H9 (cell line): ENCODE measurements around the gene NUP188. TPM values are rescaled to one million over a fixed set of nuclear protein-coding genes. Genes with fewer than 3 reads are reported as not detected.

ENCODE experiments used
- DNase-seq: peaks from one replicate; pipeline ENCODE4 v3.0.0-alpha.2; 2017
- H2AFZ ChIP-seq: one replicate; pipeline ENCODE4 v1.6.1; 2013; ENCODE audit warnings: mild to moderate bottlenecking, low read length, control low read depth, moderate library complexity
- H2AK5ac ChIP-seq: 2 replicates; pipeline ENCODE4 v1.6.1; 2013; ENCODE audit warnings: low read length, control low read depth, mixed read lengths; ENCODE audit not compliant: insufficient read length
- H2BK120ac ChIP-seq: one replicate; pipeline ENCODE4 v1.6.1; 2013; ENCODE audit warnings: low read depth, mild to moderate bottlenecking, low read length, control low read depth, inconsistent platforms; ENCODE audit not compliant: poor library complexity, severe bottlenecking
- H2BK12ac ChIP-seq: 2 replicates; pipeline ENCODE4 v1.6.1; 2013; ENCODE audit warnings: low read length, control low read depth, mixed read lengths, low read depth; ENCODE audit not compliant: insufficient read length
- H2BK15ac ChIP-seq: 2 replicates; pipeline ENCODE4 v1.6.1; 2013; ENCODE audit warnings: low read depth, low read length, control low read depth
- H2BK20ac ChIP-seq: one replicate; pipeline ENCODE4 v1.6.1; 2013; ENCODE audit warnings: low read depth, mild to moderate bottlenecking, low read length, control low read depth, inconsistent platforms; ENCODE audit not compliant: poor library complexity, severe bottlenecking
- H2BK5ac ChIP-seq: 2 replicates; pipeline ENCODE4 v1.6.1; 2013; ENCODE audit warnings: low read length, control low read depth, mixed read lengths; ENCODE audit not compliant: insufficient read length
- H3K14ac ChIP-seq: 2 replicates; pipeline ENCODE4 v1.6.1; 2013; ENCODE audit warnings: low read length, control low read depth; ENCODE audit not compliant: insufficient read depth
- H3K18ac ChIP-seq: 2 replicates; pipeline ENCODE4 v1.6.1; 2013; ENCODE audit warnings: low read depth, mild to moderate bottlenecking, mixed read lengths, low read length, control low read depth; ENCODE audit not compliant: insufficient read length
- H3K23ac ChIP-seq: 2 replicates; pipeline ENCODE4 v1.6.1; 2013; ENCODE audit warnings: low read length, control low read depth, mixed read lengths, low read depth; ENCODE audit not compliant: insufficient read length
- H3K23me2 ChIP-seq: 2 replicates; pipeline ENCODE4 v1.6.1; 2013; ENCODE audit warnings: low read depth, mild to moderate bottlenecking, mixed read lengths, low read length, control low read depth; ENCODE audit not compliant: insufficient read length, poor library complexity, severe bottlenecking
- H3K27ac ChIP-seq: 2 replicates; pipeline ENCODE4 v1.5.1; 2013; ENCODE audit warnings: low read length, control low read depth, mixed read lengths, low read depth; ENCODE audit not compliant: insufficient read length
- H3K27me3 ChIP-seq: 2 replicates; pipeline ENCODE4 v1.6.1; 2013; ENCODE audit warnings: low read length, control low read depth, inconsistent platforms; ENCODE audit not compliant: insufficient read depth
- H3K4ac ChIP-seq: 2 replicates; pipeline ENCODE4 v1.6.1; 2013; ENCODE audit warnings: low read depth, mild to moderate bottlenecking, control low read depth, inconsistent platforms, low read length, moderate library complexity
- H3K4me1 ChIP-seq: 2 replicates; pipeline ENCODE4 v1.6.1; 2013; ENCODE audit warnings: low read length, control low read depth, inconsistent platforms; ENCODE audit not compliant: insufficient read depth
- H3K4me2 ChIP-seq: 2 replicates; pipeline ENCODE4 v1.6.1; 2013; ENCODE audit warnings: low read length, control low read depth, mixed read lengths; ENCODE audit not compliant: insufficient read length, insufficient read depth
- H3K56ac ChIP-seq: 2 replicates; pipeline ENCODE4 v1.6.1; 2013; ENCODE audit warnings: low read depth, mild to moderate bottlenecking, mixed read lengths, low read length, control low read depth; ENCODE audit not compliant: insufficient read length
- H3K79me1 ChIP-seq: 2 replicates; pipeline ENCODE4 v1.6.1; 2013; ENCODE audit warnings: low read depth, mild to moderate bottlenecking, moderate library complexity, low read length, control low read depth, inconsistent platforms; ENCODE audit not compliant: insufficient read depth, poor library complexity, severe bottlenecking
- H3K79me2 ChIP-seq: 2 replicates; pipeline ENCODE4 v1.6.1; 2013; ENCODE audit warnings: low read length, control low read depth, inconsistent platforms; ENCODE audit not compliant: insufficient read depth
- H3K9ac ChIP-seq: 2 replicates; pipeline ENCODE4 v1.6.1; 2013; ENCODE audit warnings: low read length, control low read depth, mixed read lengths; ENCODE audit not compliant: insufficient read length; ENCODE audit errors: extremely low read depth
- H3K9me3 ChIP-seq: one replicate; pipeline ENCODE4 v1.6.1; 2013; ENCODE audit warnings: low read depth, low read length, inconsistent platforms; ENCODE audit not compliant: control insufficient read depth
- H3T11ph ChIP-seq: one replicate; pipeline ENCODE4 v1.6.1; 2013; ENCODE audit warnings: mild to moderate bottlenecking, low read length, control low read depth, inconsistent platforms
- H4K20me1 ChIP-seq: one replicate; pipeline ENCODE4 v1.6.1; 2013; ENCODE audit not compliant: control insufficient read depth, insufficient read length, insufficient read depth
- H4K5ac ChIP-seq: 2 replicates; pipeline ENCODE4 v1.6.1; 2013; ENCODE audit warnings: low read depth, mild to moderate bottlenecking, mixed read lengths, low read length, control low read depth; ENCODE audit not compliant: insufficient read length
- H4K8ac ChIP-seq: replicated peaks from 2 replicates; pipeline ENCODE4 v1.6.1; 2013; ENCODE audit warnings: low read length, control low read depth, mixed read lengths, low read depth; ENCODE audit not compliant: insufficient read length
- H4K91ac ChIP-seq: 2 replicates; pipeline ENCODE4 v1.6.1; 2013; ENCODE audit warnings: low read depth, mild to moderate bottlenecking, moderate library complexity, mixed read lengths, low read length, control low read depth; ENCODE audit not compliant: insufficient read length
- H3K27ac Mint-ChIP-seq, 3 experiments: 2 replicates in 2 of 3; 3 replicates in 1 of 3; pipeline ENCODE4 v1.8.0; 2020 to 2021; ENCODE audit warnings: mixed read lengths in 3 of 3, mild to moderate bottlenecking in 1 of 3, moderate library complexity in 1 of 3
- H3K27me3 Mint-ChIP-seq: 2 replicates; pipeline ENCODE4 v1.8.0; 2021; ENCODE audit warnings: low read depth, mild to moderate bottlenecking, moderate library complexity, mixed read lengths
- H3K36me3 Mint-ChIP-seq, 3 experiments: 2 replicates in 2 of 3; 3 replicates in 1 of 3; pipeline ENCODE4 v1.8.0; 2020 to 2021; ENCODE audit warnings: low read depth in 3 of 3, mixed read lengths in 3 of 3; ENCODE audit not compliant: insufficient read depth in 1 of 3
- H3K4me1 Mint-ChIP-seq, 2 experiments: 2 replicates each; pipeline ENCODE4 v1.8.0; 2020; ENCODE audit warnings: mixed read lengths in 2 of 2
- H3K4me3 Mint-ChIP-seq, 2 experiments: 2 replicates in 1 of 2; 3 replicates in 1 of 2; pipeline ENCODE4 v1.8.0; 2020 to 2021; ENCODE audit warnings: mild to moderate bottlenecking in 2 of 2, mixed read lengths in 2 of 2, moderate library complexity in 1 of 2
- H3K9me3 Mint-ChIP-seq, 2 experiments: 2 replicates in 1 of 2; 3 replicates in 1 of 2; pipeline ENCODE4 v1.8.0; 2020; ENCODE audit warnings: mild to moderate bottlenecking in 2 of 2, mixed read lengths in 2 of 2, moderate library complexity in 1 of 2
- WGBS: extraction: QIAGEN DNeasy Blood & Tissue Kit; methylation state at CpG from one replicate; pipeline ENCODE4 v1.1.7; 2013; ENCODE audit warnings: missing lambda C conversion rate, low lambda C conversion rate, mixed read lengths; ENCODE audit not compliant: insufficient read length; ENCODE audit errors: extremely low coverage; 5-methylcytosine and 5-hydroxymethylcytosine counted together
- total RNA-seq: library from RNA; stranded (reverse); gene quantifications from 2 replicates; pipeline ENCODE4 v1.2.1, GENCODE V29; 2021
- TF ChIP-seq, protein P1 (sequence below): fragments of 200-600 bp; sonication (generic); conservative IDR thresholded peaks from 3 replicates; pipeline ENCODE4 v1.8.0; 2021; ENCODE audit warnings: antibody characterized with exemption, mild to moderate bottlenecking

The NUP188 gene
- total RNA-seq, 1 experiment from 2014 or later, result 101 TPM

DNA sequence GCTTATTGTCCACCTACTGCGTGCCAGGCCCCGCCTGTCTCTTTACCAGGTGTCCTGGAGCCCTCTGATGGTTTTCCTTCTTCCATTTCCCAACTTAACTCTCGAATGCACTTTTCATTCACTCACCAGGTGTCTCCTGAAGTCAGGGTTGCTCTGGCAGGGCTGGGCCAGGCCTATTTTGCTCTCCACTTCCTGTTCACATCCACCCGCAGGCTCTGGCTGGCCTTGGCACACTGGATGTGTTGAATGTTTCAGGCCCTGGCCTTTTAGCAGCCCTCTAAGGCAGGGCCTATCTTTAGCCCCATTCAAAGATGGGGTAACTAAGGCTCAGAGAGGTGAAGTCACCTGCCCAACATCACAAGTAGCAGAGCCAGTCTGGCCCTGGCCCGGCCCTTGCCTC lies 49.1 kb upstream of the NUP188 start:
- H2AFZ ChIP-seq, result no peak overlapping the region
- H2BK5ac ChIP-seq, result no peak overlapping the region
- DNase-seq, result no peak
- H2BK15ac ChIP-seq, result no peak overlapping the region
- Mint-ChIP-seq H3K4me1 (peaks cover 15 to 25% of the 10 kb centered on the region in 2 experiments), H3K36me3 (peaks cover 14 to 35% (median 26%) of the 10 kb centered on the region in 3 experiments), H3K4me3 (no peak overlapping the region), H3K9me3 (no peaks in the 10 kb centered on the region), H3K27me3 (no peaks in the 10 kb centered on the region), H3K27ac (peak overlapping the region; percentile 68 to 85 (median 83))
- H3K14ac ChIP-seq, result no peak overlapping the region
- no peak overlapping the region for H3K4ac ChIP-seq
- no peak overlapping the region for H2BK20ac ChIP-seq
- no peaks in the 10 kb centered on the region for H3K27me3 ChIP-seq
- H2BK12ac ChIP-seq, result no peak overlapping the region
- H4K91ac ChIP-seq, result no peak overlapping the region
- H3K18ac ChIP-seq, result no peak overlapping the region
- H4K5ac ChIP-seq, result no peak overlapping the region
- H3K9me3 ChIP-seq, result no peaks in the 10 kb centered on the region
- H4K8ac ChIP-seq, result no peak overlapping the region
- H3K23ac ChIP-seq, result no peak overlapping the region
- H3K56ac ChIP-seq, result no peak overlapping the region
- WGBS, result no CpG with 5 or more reads among the region's 5 CpGs
- H3T11ph ChIP-seq, result no peak overlapping the region
- no peak overlapping the region for H2AK5ac ChIP-seq
- H3K27ac ChIP-seq, result no peak overlapping the region
- no peak overlapping the region for H3K4me2 ChIP-seq
- no peaks in the 10 kb centered on the region for H4K20me1 ChIP-seq
- H3K79me2 ChIP-seq, result peaks cover 3% of the 10 kb centered on the region; the same call in 1 of the 2 replicates
- H3K23me2 ChIP-seq, result no peaks in the 10 kb centered on the region
- no peak overlapping the region for H3K9ac ChIP-seq
- no peaks in the 10 kb centered on the region; the same call in 1 of the 2 replicates for H3K4me1 ChIP-seq
- TF ChIP-seq, protein P1, sequence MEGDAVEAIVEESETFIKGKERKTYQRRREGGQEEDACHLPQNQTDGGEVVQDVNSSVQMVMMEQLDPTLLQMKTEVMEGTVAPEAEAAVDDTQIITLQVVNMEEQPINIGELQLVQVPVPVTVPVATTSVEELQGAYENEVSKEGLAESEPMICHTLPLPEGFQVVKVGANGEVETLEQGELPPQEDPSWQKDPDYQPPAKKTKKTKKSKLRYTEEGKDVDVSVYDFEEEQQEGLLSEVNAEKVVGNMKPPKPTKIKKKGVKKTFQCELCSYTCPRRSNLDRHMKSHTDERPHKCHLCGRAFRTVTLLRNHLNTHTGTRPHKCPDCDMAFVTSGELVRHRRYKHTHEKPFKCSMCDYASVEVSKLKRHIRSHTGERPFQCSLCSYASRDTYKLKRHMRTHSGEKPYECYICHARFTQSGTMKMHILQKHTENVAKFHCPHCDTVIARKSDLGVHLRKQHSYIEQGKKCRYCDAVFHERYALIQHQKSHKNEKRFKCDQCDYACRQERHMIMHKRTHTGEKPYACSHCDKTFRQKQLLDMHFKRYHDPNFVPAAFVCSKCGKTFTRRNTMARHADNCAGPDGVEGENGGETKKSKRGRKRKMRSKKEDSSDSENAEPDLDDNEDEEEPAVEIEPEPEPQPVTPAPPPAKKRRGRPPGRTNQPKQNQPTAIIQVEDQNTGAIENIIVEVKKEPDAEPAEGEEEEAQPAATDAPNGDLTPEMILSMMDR, result no peak
- H3K79me1 ChIP-seq, result no peaks in the 10 kb centered on the region
- no peak overlapping the region for H2BK120ac ChIP-seq
